GM19452 (cell line): ENCODE measurements around the gene DENND6B.
"Not testable (repeated sequence)": the region's sequence is repeated elsewhere in the genome, so short reads cannot be mapped to it uniquely, and the experiment has no call there.

Experiments used
- ATAC-seq: cut with Tn5 transposase; IDR thresholded peaks from one replicate; pipeline ENCODE4 v1.9.1; 2021; ENCODE audit not compliant: unreplicated experiment

Gene DENND6B

DNA sequence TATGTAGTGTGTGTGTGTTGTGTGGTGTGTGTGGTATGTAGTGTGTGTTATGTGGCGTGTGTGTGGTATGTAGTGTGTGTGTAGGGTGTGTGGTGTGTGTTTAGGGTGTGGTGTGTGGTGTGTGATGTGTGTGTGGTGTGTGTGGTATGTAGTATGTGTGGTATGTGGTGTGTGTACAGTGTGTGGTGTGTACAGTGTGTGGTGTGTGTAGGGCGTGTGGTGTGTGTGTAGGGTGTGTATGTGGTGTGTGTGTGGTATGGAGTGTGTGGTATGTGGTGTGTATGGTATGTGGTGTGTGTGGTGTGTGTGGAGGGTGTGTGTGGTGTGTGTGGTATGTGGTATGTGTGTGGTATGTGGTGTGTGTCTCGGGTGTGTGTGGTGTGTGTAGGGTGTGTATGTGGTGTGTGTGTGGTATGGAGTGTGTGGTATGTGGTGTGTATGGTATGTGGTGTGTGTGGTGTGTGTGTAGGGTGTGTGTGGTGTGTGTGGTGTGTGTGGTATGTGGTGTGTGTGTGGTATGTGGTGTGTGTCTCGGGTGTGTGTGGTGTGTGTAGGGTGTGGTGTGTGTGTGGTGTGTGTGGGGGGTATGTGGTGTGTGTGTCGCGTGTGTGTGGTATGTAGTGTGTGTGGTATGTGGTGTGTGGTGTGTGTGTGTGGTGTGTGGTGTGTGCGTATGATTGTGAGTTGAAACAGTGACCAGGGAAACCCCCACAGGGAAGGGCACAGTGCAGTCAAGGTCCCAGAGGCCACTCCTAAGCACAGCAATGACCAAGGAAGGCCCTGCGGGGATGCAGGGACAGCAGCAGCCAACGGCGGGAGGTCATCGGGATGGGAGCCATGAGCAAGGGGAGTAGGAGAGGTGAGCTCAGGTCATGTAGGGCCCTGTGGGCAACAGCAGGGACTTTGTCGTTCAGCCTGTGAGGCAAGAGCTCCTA, 13.4 kb upstream of the DENND6B start:
- ATAC-seq: no peak

DNA sequence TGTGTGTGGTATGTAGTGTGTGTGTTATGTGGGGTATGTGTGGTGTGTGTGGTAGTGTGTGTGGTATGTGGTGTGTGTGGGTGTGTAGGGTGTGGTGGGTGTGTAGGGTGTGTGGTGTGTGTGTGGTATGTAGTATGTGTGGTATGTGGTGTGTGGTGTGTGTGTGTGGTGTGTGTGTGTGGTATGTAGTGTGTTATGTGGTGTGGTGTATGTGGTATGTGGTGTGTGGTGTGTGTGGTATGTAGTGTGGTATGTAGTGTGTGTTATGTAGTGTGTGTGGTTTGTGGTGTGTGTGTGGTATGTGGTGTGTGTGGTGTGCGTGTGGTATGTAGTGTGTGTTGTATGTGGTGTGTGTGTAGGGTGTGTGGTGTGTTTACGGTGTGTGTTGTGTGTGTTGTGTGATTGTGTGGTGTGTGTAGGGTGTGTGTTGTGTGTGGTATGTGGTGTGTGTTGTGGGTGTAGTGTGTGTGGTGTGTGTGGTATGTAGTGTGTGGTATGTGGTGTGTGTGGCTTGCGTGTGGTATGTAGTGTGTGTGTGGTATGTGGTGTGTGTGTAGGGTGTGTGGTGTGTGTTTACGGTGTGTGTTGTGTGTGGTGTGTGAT, 12.1 kb upstream of the DENND6B start:
- ATAC-seq: no peak

DNA sequence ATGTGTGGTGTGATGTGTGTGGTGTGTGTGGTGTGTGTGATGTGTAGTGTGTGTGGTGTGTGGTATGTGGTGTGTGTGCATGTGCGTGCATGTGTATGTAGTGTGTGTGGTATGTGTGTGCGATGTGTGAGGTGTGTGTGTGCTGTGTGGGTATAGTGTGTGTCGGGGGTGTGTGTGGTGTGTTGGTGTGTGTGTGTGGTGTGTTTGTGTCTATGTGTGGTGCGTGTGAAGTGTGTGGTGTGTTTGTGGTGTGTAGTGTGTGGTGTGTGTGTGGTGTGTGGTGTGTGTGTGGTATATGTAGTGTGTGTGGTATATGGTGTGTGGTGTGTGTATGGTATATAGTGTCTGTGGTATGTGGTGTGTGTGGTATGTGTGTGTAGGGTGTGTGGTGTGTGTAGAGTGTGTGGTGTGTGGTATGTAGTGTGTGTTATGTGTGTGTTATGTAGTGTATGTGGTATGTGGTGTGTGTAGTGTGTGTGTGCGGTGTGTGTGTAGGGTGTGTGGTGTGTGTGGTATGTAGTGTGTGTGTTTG, 11.3 kb upstream of the DENND6B start:
- ATAC-seq: no peak

GRCh38 chr22:50337262-50338041, 10.6 kb upstream of the DENND6B start:
- ATAC-seq: no peak

DNA sequence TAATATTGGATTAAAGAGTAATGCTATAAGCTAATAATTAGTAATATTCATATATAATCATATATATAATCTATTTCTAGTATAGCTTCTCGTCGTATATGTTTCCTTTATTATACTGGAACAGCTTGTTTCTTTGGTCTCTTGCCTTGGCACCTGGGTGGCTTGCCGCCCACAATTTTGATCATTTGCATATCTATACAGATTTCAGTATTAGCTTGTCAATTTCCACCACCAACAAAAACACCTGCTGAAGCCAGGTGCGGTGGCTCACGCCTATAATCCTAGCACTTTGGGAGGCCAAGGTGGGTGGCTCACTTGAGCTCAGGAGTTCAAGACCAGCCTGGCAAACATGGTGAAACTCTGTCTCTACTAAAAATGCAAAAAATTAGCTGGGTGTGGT, 7.6 kb upstream of the DENND6B start:
- not testable (repeated sequence) for ATAC-seq

DNA sequence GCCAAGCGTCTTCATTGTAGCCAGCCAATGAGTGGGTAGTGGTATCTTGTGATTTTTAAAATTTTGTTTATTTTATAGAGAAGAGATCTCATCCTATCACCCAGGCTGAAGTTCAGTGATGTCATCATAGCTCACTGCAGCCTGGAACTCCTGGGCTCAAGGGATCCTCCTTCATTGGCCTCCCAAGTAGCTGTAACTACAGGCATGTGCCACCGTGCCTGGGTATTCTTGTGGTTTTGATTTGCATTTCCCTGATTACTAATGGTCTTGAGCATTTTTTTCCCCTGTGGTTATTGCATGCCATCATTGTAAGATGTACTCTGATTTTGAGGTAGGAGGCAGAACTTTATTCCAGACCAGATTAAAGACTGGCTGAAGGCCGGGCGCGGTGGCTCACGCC, 2.4 kb upstream of the DENND6B start:
- ATAC-seq: no peak

- no peak for ATAC-seq
Measured at GRCh38 chr22:50327711-50328019, 853 bp upstream of the DENND6B start.

DNA sequence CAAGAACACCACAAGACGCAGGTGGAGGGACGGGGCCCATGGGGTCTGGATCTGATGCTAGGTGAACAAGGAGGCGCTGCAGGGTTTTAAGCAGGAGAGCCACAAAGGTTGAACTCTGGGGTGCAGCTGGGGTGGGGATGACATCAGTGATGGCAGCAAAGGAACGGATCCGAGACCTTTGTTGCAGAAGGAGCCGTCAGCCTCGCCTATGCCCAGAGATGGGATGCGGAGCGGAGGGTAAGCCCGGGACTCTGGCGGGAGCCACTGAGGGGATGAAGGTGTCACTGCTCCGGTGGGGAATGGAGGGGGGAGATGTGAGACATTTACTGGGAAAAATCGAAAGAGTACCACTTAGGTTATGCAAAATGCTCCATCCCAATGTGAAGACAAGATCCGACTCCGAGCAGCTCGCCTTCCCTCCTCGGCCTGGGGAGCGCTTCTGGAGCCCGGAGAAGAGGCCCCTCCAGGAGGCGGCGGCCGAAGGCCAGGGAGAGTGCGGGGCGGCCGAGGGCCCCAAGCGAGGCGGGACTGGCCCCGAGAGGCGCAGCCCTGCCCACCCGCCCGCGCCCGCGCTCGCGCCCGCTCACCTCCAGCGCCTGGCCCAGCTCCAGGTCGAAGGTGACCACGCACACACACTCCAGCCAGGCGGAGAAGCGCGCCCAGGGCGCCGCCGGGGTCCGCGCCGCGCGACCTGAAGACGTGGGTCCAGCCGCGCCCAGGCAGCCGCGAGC, 422 bp downstream of the DENND6B start:
- no peak for ATAC-seq

GRCh38 chr22:50325444-50326224, 1.2 kb downstream of the DENND6B start:
- no peak for ATAC-seq

DNA sequence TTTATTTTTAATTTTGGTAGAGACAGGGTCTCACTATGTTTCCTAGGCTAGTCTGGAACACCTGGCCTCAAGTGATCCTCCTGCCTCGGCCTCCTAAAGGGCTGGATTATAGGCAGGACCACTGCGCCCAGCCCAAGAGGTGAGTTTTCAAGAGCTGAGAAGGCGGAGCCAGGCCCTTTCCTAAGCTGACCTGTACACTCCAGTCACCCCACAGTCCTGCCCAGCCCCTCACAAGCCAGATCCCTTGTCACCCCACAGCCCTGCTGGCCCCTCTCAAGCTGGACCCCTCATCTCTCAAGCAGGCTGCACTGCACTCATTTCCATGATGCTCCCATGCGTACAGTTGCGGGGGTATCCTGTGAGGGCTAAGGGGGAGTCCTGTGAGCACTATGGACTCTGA, 2.9 kb downstream of the DENND6B start:
- ATAC-seq: no peak

- ATAC-seq: not testable (repeated sequence)
Measured at GRCh38 chr22:50322382-50323104, 4.3 kb downstream of the DENND6B start.

- no peak for ATAC-seq
Measured at GRCh38 chr22:50320671-50321325, 6.0 kb downstream of the DENND6B start.

GRCh38 chr22:50320116-50320515, 6.7 kb downstream of the DENND6B start:
- ATAC-seq: no peak

- ATAC-seq: no peak
Measured at GRCh38 chr22:50319503-50319951, 7.3 kb downstream of the DENND6B start.

DNA sequence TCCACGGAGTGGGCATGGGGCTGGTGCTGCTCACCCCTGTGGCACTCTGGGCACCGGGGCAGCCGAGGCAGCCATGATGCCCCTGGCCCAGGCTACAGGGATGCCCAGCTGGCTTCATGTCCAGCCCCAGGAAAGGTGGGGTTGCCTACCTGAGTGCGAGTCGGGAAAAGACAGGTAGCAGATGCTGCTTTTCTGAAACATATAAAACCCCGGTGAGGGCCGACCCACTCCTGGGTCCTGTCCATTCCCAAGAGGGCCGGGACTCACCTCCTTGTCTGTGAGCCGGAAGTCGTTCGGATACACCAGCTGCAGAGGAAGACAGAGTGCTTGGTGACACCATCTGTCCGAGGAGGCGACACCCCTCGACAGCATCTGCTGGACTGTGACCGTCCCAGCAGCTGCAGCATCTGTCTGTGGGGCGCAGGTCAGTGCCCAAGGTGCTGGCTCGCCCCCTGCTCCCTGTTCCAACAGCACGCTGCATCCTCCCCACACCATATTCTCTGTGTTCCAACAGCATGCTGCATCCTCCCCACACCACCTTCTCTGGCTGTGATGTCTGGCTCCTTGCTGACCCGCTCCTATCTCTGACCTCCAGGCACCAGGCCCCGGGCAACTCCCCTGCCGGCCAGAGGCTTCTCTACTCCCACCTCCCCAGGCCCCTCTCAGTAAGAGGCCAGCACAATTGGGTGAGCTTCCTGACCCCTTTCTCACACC, 8.0 kb downstream of the DENND6B start:
- ATAC-seq: no peak

- no peak for ATAC-seq
Measured at GRCh38 chr22:50318356-50318697, 8.5 kb downstream of the DENND6B start.

- no peak for ATAC-seq
Measured at GRCh38 chr22:50317674-50318073, 9.1 kb downstream of the DENND6B start.

- ATAC-seq: no peak
Measured at GRCh38 chr22:50317178-50317577, 9.6 kb downstream of the DENND6B start.
